HUES6 (cell line): ENCODE results near the gene FAM72D.
"Not testable (repeated sequence)": the region's sequence is repeated elsewhere in the genome, so short reads cannot be mapped to it uniquely, and the experiment has no call there.

Source experiments
- H3K27ac ChIP-seq: 2 replicates; pipeline ENCODE4 v1.7.0; 2013; ENCODE audit warnings: low read depth, mild to moderate bottlenecking, low read length, inconsistent platforms
- H3K27me3 ChIP-seq: 2 replicates; pipeline ENCODE4 v1.6.1; 2013; ENCODE audit warnings: low read length; ENCODE audit not compliant: control insufficient read depth, insufficient read depth
- H3K36me3 ChIP-seq: 2 replicates; pipeline ENCODE4 v1.6.1; 2013; ENCODE audit warnings: low read length; ENCODE audit not compliant: control insufficient read depth, insufficient read depth
- H3K4me1 ChIP-seq: 2 replicates; pipeline ENCODE4 v1.6.1; 2013; ENCODE audit warnings: low read length; ENCODE audit not compliant: control insufficient read depth, insufficient read depth
- H3K4me3 ChIP-seq: 2 replicates; pipeline ENCODE4 v1.5.1; 2013; ENCODE audit warnings: low read depth, low read length
- H3K9ac ChIP-seq: one replicate; pipeline ENCODE4 v1.6.1; 2013; ENCODE audit warnings: mild to moderate bottlenecking, low read length
- H3K9me3 ChIP-seq: 2 replicates; pipeline ENCODE4 v1.6.1; 2013; ENCODE audit warnings: low read depth, low read length; ENCODE audit not compliant: control insufficient read depth, insufficient read depth

The FAM72D gene

GRCh38 chr1:145095284-145096057, at the start of gene FAM72D, which contains the start of gene SRGAP2B:
TSS of gene FAM72D (plus strand) at chr1:145095974. CDS start at chr1:145096848, 874 bp downstream.
TSS of gene SRGAP2B (minus strand) at chr1:145095328. CDS start at chr1:145092901, 2,427 bp downstream.
- not testable (repeated sequence) for H3K4me1 ChIP-seq, H3K9me3 ChIP-seq, H3K27ac ChIP-seq, H3K36me3 ChIP-seq, H3K27me3 ChIP-seq
- Histone ChIP-seq H3K4me3 (peak within 1 kb of the TSS; percentile 53), H3K9ac (peak within 1 kb of the TSS; percentile 44)

GRCh38 chr1:145047553-145047952, 48.2 kb upstream of the FAM72D start:
- not testable (repeated sequence) for H3K36me3 ChIP-seq, H3K9ac ChIP-seq, H3K9me3 ChIP-seq, H3K4me3 ChIP-seq, H3K4me1 ChIP-seq, H3K27ac ChIP-seq, H3K27me3 ChIP-seq

- not testable (repeated sequence) for H3K4me1 ChIP-seq, H3K27me3 ChIP-seq, H3K4me3 ChIP-seq, H3K27ac ChIP-seq, H3K9me3 ChIP-seq, H3K9ac ChIP-seq, H3K36me3 ChIP-seq
Measured at GRCh38 chr1:145048181-145048856, 47.5 kb upstream of the FAM72D start.

GRCh38 chr1:145052019-145052776, 43.6 kb upstream of the FAM72D start:
- H3K4me3 ChIP-seq, H3K36me3 ChIP-seq, H3K27me3 ChIP-seq, H3K9me3 ChIP-seq, H3K27ac ChIP-seq, H3K9ac ChIP-seq, H3K4me1 ChIP-seq: not testable (repeated sequence)

GRCh38 chr1:145053428-145053827, 42.3 kb upstream of the FAM72D start:
- H3K9ac ChIP-seq, H3K9me3 ChIP-seq, H3K4me3 ChIP-seq, H3K27me3 ChIP-seq, H3K4me1 ChIP-seq, H3K27ac ChIP-seq, H3K36me3 ChIP-seq: not testable (repeated sequence)

GRCh38 chr1:145055217-145055760, 40.5 kb upstream of the FAM72D start:
- H3K4me3 ChIP-seq, H3K9ac ChIP-seq, H3K27ac ChIP-seq, H3K27me3 ChIP-seq, H3K36me3 ChIP-seq, H3K9me3 ChIP-seq, H3K4me1 ChIP-seq: not testable (repeated sequence)

- not testable (repeated sequence) for H3K9ac ChIP-seq, H3K36me3 ChIP-seq, H3K4me3 ChIP-seq, H3K9me3 ChIP-seq, H3K4me1 ChIP-seq, H3K27ac ChIP-seq, H3K27me3 ChIP-seq
Measured at GRCh38 chr1:145058184-145058583, 37.6 kb upstream of the FAM72D start.

GRCh38 chr1:145063285-145063684, 32.5 kb upstream of the FAM72D start:
- H3K27me3 ChIP-seq, H3K9ac ChIP-seq, H3K36me3 ChIP-seq, H3K4me1 ChIP-seq, H3K9me3 ChIP-seq, H3K4me3 ChIP-seq, H3K27ac ChIP-seq: not testable (repeated sequence)

- not testable (repeated sequence) for H3K27me3 ChIP-seq
Measured at GRCh38 chr1:145063941-145064648, 31.7 kb upstream of the FAM72D start.

GRCh38 chr1:145065194-145065826, 30.5 kb upstream of the FAM72D start:
- not testable (repeated sequence) for H3K27ac ChIP-seq, H3K36me3 ChIP-seq, H3K9ac ChIP-seq, H3K27me3 ChIP-seq, H3K4me3 ChIP-seq, H3K9me3 ChIP-seq, H3K4me1 ChIP-seq

More at GRCh38 chr1:145063941-145064648, 31.7 kb upstream of the FAM72D start:
- not testable (repeated sequence) for H3K4me3 ChIP-seq, H3K4me1 ChIP-seq, H3K9ac ChIP-seq, H3K9me3 ChIP-seq, H3K27ac ChIP-seq, H3K36me3 ChIP-seq
